HepG2 (cell line): ENCODE data around the gene CPE. TPM values are rescaled to one million over a fixed set of nuclear protein-coding genes. Genes with fewer than 3 reads are reported as not detected.
A peak's percentile ranks its signal among the peaks of the same experiment; 100 is the strongest.

Experiments used
- CAMTA2 ChIP-seq: sonication (generic); formaldehyde crosslinking; IDR thresholded peaks from 2 replicates; pipeline ENCODE4 v1.4.0; 2020; ENCODE audit warnings: mild to moderate bottlenecking, missing genetic modification reagents, borderline replicate concordance
- CCAR2 ChIP-seq: fragments of 200-400 bp; formaldehyde crosslinking; optimal IDR thresholded peaks from 2 replicates; pipeline ENCODE3; 2018; ENCODE audit warnings: low read depth, mild to moderate bottlenecking, low read length, moderate library complexity
- FIP1L1 ChIP-seq: fragments of 200-400 bp; formaldehyde crosslinking; IDR thresholded peaks from 2 replicates; pipeline ENCODE4 v1.6.1; 2018; ENCODE audit warnings: low read depth, mild to moderate bottlenecking, low read length, moderate library complexity, borderline replicate concordance; ENCODE audit not compliant: insufficient read depth
- KLF12 ChIP-seq: sonication (generic); formaldehyde crosslinking; IDR thresholded peaks from 2 replicates; pipeline ENCODE4 v1.4.0; 2020; ENCODE audit warnings: missing genetic modification reagents, borderline replicate concordance
- MATR3 ChIP-seq: sonication (generic); formaldehyde crosslinking; IDR thresholded peaks from 2 replicates; pipeline ENCODE4 v1.4.0; 2020; ENCODE audit warnings: missing genetic modification reagents
- NCOA2 ChIP-seq: sonication (generic); formaldehyde crosslinking; IDR thresholded peaks from 2 replicates; pipeline ENCODE4 v1.8.0; 2022; ENCODE audit warnings: inconsistent platforms
- PHF8 ChIP-seq: sonication (generic); formaldehyde crosslinking; IDR thresholded peaks from 2 replicates; pipeline ENCODE4 v1.5.0; 2020; ENCODE audit warnings: missing genetic modification reagents
- RBM22 ChIP-seq: fragments of 200-400 bp; formaldehyde crosslinking; optimal IDR thresholded peaks from 2 replicates; pipeline ENCODE3; 2017; ENCODE audit warnings: mild to moderate bottlenecking, low read length, moderate library complexity
- REPIN1 ChIP-seq: sonication (generic); formaldehyde crosslinking; IDR thresholded peaks from 2 replicates; pipeline ENCODE4 v1.8.0; 2022; ENCODE audit warnings: missing genetic modification reagents, low read depth, mild to moderate bottlenecking, borderline replicate concordance
- RORA ChIP-seq: sonication (generic); formaldehyde crosslinking; IDR thresholded peaks from 2 replicates; pipeline ENCODE4 v1.5.0; 2020; ENCODE audit warnings: mild to moderate bottlenecking, missing genetic modification reagents, moderate library complexity
- STAG1 ChIP-seq: sonication (generic); formaldehyde crosslinking; IDR thresholded peaks from 2 replicates; pipeline ENCODE4 v1.4.0; 2020; ENCODE audit warnings: missing genetic modification reagents
- XBP1 ChIP-seq: sonication (generic); formaldehyde crosslinking; IDR thresholded peaks from 2 replicates; pipeline ENCODE4 v1.5.0; 2020; ENCODE audit warnings: missing genetic modification reagents
- ZKSCAN1 ChIP-seq: fragments of 150-350 bp; IDR thresholded peaks from 2 replicates; pipeline ENCODE4 v1.6.1; 2014; ENCODE audit warnings: low read length
- ZNF292 ChIP-seq: sonication (generic); formaldehyde crosslinking; IDR thresholded peaks from 2 replicates; pipeline ENCODE4 v1.8.1; 2022; ENCODE audit warnings: mild to moderate bottlenecking, low read depth, missing genetic modification reagents, borderline replicate concordance
- ZNF510 ChIP-seq: sonication (generic); formaldehyde crosslinking; IDR thresholded peaks from 2 replicates; pipeline ENCODE4 v1.4.0; 2020; ENCODE audit warnings: low read depth, mild to moderate bottlenecking, missing genetic modification reagents
- ZNF530 ChIP-seq: sonication (generic); formaldehyde crosslinking; IDR thresholded peaks from 2 replicates; pipeline ENCODE4 v1.5.0; 2020; ENCODE audit warnings: low read depth, mild to moderate bottlenecking, missing genetic modification reagents
- ZNF746 ChIP-seq: sonication (generic); formaldehyde crosslinking; IDR thresholded peaks from 2 replicates; pipeline ENCODE4 v1.8.0; 2022; ENCODE audit warnings: mild to moderate bottlenecking, missing genetic modification reagents
- ZNF766 ChIP-seq: sonication (generic); formaldehyde crosslinking; IDR thresholded peaks from 2 replicates; pipeline ENCODE4 v1.5.0; 2020; ENCODE audit warnings: missing genetic modification reagents, borderline replicate concordance
- ZSCAN9 ChIP-seq: IDR thresholded peaks from 2 replicates; pipeline ENCODE4 v1.6.1; 2016; ENCODE audit warnings: borderline replicate concordance
- polyA plus RNA-seq, 8 experiments: library from polyadenylated mRNA; depleted of rRNA in 3 of 8; stranded (reverse) in 7 of 8; unstranded in 1 of 8; fragments of >200 nt; fragmentation: Illumina TruSeq in 4 of 8; extraction: Trizol in 4 of 8; gene quantifications; 2 replicates each; pipeline versions ENCODE4 v1.2.1 to v1.2.3, GENCODE V29; 2011 to 2016; ENCODE audit warnings: low read depth in 4 of 8, missing spikeins in 1 of 8, mixed read lengths in 1 of 8; ENCODE audit not compliant: insufficient read depth in 1 of 8
- total RNA-seq, 5 experiments: library from RNA; depleted of rRNA; stranded (reverse); fragments of >200 nt; fragmentation: Illumina TruSeq; extraction: Trizol; gene quantifications; 2 replicates each; pipeline ENCODE4 v1.2.3, GENCODE V29; 2016; ENCODE audit warnings: low read depth in 1 of 5
- TF ChIP-seq, protein P1 (sequence below): sonication (generic); formaldehyde crosslinking; IDR thresholded peaks from 2 replicates; pipeline ENCODE4 v1.4.0; 2020; ENCODE audit warnings: mild to moderate bottlenecking, missing genetic modification reagents
- TF ChIP-seq, protein P2 (sequence below): IDR thresholded peaks from 2 replicates; pipeline ENCODE4 v1.6.1; 2016; ENCODE audit warnings: mild to moderate bottlenecking, missing biosample characterization, missing genetic modification reagents
- TF ChIP-seq, protein P3 (sequence below): sonication (generic); formaldehyde crosslinking; IDR thresholded peaks from 2 replicates; pipeline ENCODE4 v1.5.0; 2020; ENCODE audit warnings: missing genetic modification reagents
- TF ChIP-seq, protein P4 (sequence below): sonication (generic); formaldehyde crosslinking; IDR thresholded peaks from 2 replicates; pipeline ENCODE4 v1.4.0; 2020; ENCODE audit warnings: missing genetic modification reagents
- TF ChIP-seq, protein P5 (sequence below): sonication (generic); formaldehyde crosslinking; IDR thresholded peaks from 2 replicates; pipeline ENCODE4 v1.8.0; 2023; ENCODE audit warnings: mild to moderate bottlenecking, missing genetic modification reagents

Gene CPE
- total and polyA plus RNA-seq, 2 of the 13 experiments (the other 11 are each of a cell fraction or from before 2014, with no cell fraction given), result 268 to 852 TPM

DNA sequence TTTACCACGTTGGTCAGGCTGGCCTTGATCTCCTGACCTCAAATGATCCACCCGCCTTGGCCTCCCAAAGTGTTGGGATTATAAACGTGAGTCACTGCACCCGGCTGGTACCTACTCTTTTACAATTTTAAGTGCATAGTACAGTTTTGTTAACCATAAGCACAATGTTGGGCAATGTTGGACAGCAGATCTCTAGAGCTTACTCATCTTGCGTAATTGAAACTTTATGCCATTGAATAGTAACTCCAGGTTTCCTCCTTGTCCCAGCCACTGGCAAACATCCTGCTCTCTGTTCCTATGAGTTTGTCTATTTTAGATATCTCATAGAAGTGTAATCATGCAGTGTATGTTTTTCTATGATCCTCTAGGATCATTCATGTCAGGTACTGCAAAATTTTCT is 9.3 kb upstream of the CPE start (continued):
- TF ChIP-seq, protein P1, sequence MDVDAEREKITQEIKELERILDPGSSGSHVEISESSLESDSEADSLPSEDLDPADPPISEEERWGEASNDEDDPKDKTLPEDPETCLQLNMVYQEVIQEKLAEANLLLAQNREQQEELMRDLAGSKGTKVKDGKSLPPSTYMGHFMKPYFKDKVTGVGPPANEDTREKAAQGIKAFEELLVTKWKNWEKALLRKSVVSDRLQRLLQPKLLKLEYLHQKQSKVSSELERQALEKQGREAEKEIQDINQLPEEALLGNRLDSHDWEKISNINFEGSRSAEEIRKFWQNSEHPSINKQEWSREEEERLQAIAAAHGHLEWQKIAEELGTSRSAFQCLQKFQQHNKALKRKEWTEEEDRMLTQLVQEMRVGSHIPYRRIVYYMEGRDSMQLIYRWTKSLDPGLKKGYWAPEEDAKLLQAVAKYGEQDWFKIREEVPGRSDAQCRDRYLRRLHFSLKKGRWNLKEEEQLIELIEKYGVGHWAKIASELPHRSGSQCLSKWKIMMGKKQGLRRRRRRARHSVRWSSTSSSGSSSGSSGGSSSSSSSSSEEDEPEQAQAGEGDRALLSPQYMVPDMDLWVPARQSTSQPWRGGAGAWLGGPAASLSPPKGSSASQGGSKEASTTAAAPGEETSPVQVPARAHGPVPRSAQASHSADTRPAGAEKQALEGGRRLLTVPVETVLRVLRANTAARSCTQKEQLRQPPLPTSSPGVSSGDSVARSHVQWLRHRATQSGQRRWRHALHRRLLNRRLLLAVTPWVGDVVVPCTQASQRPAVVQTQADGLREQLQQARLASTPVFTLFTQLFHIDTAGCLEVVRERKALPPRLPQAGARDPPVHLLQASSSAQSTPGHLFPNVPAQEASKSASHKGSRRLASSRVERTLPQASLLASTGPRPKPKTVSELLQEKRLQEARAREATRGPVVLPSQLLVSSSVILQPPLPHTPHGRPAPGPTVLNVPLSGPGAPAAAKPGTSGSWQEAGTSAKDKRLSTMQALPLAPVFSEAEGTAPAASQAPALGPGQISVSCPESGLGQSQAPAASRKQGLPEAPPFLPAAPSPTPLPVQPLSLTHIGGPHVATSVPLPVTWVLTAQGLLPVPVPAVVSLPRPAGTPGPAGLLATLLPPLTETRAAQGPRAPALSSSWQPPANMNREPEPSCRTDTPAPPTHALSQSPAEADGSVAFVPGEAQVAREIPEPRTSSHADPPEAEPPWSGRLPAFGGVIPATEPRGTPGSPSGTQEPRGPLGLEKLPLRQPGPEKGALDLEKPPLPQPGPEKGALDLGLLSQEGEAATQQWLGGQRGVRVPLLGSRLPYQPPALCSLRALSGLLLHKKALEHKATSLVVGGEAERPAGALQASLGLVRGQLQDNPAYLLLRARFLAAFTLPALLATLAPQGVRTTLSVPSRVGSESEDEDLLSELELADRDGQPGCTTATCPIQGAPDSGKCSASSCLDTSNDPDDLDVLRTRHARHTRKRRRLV, result no peak
- TF ChIP-seq STAG1 (no peak), MATR3 (CRISPR knock-in tag) (no peak), ZNF510 (CRISPR knock-in tag) (no peak), ZNF766 (CRISPR knock-in tag) (no peak), XBP1 (no peak), FIP1L1 (no peak), NCOA2 (CRISPR knock-in tag) (peak; percentile 95), PHF8 (no peak; the same call in 1 of the 2 replicates), REPIN1 (peak; percentile 60; the same call in 1 of the 2 replicates), KLF12 (no peak), CAMTA2 (CRISPR knock-in tag) (no peak), CCAR2 (no peak), ZSCAN9 (CRISPR knock-in tag) (peak; percentile 70; the same call in 1 of the 2 replicates), ZNF292 (CRISPR knock-in tag) (peak; percentile 87), ZNF530 (no peak), RBM22 (no peak), ZNF746 (peak; percentile 47; the same call in 1 of the 2 replicates), RORA (CRISPR knock-in tag) (no peak), ZKSCAN1 (no peak)
- TF ChIP-seq, protein P2, sequence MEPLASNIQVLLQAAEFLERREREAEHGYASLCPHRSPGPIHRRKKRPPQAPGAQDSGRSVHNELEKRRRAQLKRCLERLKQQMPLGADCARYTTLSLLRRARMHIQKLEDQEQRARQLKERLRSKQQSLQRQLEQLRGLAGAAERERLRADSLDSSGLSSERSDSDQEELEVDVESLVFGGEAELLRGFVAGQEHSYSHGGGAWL (CRISPR knock-in tag), result no peak
- TF ChIP-seq, protein P3, sequence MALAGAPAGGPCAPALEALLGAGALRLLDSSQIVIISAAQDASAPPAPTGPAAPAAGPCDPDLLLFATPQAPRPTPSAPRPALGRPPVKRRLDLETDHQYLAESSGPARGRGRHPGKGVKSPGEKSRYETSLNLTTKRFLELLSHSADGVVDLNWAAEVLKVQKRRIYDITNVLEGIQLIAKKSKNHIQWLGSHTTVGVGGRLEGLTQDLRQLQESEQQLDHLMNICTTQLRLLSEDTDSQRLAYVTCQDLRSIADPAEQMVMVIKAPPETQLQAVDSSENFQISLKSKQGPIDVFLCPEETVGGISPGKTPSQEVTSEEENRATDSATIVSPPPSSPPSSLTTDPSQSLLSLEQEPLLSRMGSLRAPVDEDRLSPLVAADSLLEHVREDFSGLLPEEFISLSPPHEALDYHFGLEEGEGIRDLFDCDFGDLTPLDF (CRISPR knock-in tag), result no peak
- TF ChIP-seq, protein P4, sequence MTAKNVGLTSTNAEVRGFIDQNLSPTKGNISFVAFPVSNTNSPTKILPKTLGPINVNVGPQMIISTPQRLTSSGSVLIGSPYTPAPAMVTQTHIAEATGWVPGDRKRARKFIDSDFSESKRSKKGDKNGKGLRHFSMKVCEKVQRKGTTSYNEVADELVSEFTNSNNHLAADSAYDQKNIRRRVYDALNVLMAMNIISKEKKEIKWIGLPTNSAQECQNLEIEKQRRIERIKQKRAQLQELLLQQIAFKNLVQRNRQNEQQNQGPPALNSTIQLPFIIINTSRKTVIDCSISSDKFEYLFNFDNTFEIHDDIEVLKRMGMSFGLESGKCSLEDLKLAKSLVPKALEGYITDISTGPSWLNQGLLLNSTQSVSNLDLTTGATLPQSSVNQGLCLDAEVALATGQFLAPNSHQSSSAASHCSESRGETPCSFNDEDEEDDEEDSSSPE (CRISPR knock-in tag), result no peak
- TF ChIP-seq, protein P5, sequence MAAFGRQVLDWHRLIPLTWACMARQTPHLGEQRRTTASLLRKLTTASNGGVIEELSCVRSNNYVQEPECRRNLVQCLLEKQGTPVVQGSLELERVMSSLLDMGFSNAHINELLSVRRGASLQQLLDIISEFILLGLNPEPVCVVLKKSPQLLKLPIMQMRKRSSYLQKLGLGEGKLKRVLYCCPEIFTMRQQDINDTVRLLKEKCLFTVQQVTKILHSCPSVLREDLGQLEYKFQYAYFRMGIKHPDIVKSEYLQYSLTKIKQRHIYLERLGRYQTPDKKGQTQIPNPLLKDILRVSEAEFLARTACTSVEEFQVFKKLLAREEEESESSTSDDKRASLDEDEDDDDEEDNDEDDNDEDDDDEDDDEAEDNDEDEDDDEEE (CRISPR knock-in tag), result no peak
